ENCODE data around the gene SART3.

DNA sequence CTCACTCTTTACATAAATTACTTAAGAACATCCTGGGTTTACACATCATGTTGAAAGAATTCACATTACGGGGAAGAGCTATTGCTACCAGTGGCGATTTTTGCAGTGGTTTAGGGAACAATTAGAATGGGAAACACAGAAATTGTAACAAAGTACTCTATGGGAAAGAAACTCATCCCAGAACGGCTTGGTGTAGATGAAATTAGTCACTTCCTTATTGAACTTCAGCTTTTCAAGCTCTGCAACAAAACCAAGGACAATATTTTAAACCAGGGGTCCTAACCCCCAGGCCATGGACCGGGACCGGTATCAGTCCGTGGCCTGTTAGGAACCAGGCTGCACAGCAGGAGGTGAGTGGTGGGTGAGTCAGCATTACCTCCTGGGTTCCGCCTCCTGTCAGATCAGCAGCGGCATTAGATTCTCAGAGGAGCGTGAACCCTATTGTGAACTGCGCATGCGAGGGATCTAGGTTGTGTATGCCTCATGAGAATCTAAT is 78.2 kb downstream of the SART3 start:
- TF ChIP-seq RAD21 (IDR thresholded peaks at IDR 0.05) (no peak), MAX (IDR thresholded peaks at IDR 0.05) (no peak)
- TF ChIP-seq, protein P1, sequence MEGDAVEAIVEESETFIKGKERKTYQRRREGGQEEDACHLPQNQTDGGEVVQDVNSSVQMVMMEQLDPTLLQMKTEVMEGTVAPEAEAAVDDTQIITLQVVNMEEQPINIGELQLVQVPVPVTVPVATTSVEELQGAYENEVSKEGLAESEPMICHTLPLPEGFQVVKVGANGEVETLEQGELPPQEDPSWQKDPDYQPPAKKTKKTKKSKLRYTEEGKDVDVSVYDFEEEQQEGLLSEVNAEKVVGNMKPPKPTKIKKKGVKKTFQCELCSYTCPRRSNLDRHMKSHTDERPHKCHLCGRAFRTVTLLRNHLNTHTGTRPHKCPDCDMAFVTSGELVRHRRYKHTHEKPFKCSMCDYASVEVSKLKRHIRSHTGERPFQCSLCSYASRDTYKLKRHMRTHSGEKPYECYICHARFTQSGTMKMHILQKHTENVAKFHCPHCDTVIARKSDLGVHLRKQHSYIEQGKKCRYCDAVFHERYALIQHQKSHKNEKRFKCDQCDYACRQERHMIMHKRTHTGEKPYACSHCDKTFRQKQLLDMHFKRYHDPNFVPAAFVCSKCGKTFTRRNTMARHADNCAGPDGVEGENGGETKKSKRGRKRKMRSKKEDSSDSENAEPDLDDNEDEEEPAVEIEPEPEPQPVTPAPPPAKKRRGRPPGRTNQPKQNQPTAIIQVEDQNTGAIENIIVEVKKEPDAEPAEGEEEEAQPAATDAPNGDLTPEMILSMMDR (IDR thresholded peaks at IDR 0.05; ENCODE audit: low read depth, low read length, missing input control), result no peak

All from liver (tissue), 3 donors.